ENCODE measurements around the gene EML1. TPM values are rescaled to one million over a fixed set of nuclear protein-coding genes. Genes with fewer than 3 reads are reported as not detected.

EML1 gene
- total RNA-seq, 4 donors from 2014 or later: 11.0 to 57.5 (median 24.5) TPM

DNA sequence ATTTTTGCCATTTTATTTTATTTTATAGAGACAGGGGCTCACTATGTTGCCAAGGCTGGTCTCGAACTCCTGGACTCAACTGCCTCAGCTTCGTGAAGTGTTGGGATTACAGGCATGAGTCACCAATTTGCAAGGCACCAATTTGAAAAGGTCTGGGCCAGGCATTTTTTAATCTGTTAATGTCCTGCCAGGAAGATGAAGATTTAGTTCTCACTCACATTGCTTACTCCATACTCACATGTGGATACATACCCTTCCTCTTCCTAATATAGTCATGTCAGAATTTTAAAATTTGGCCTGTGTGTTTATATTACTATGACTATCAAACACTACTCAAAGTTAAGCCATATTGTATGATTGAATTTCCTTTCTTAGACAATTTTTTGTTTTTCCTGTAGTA lies 15.3 kb upstream of the EML1 start:
- TF ChIP-seq, protein P1, sequence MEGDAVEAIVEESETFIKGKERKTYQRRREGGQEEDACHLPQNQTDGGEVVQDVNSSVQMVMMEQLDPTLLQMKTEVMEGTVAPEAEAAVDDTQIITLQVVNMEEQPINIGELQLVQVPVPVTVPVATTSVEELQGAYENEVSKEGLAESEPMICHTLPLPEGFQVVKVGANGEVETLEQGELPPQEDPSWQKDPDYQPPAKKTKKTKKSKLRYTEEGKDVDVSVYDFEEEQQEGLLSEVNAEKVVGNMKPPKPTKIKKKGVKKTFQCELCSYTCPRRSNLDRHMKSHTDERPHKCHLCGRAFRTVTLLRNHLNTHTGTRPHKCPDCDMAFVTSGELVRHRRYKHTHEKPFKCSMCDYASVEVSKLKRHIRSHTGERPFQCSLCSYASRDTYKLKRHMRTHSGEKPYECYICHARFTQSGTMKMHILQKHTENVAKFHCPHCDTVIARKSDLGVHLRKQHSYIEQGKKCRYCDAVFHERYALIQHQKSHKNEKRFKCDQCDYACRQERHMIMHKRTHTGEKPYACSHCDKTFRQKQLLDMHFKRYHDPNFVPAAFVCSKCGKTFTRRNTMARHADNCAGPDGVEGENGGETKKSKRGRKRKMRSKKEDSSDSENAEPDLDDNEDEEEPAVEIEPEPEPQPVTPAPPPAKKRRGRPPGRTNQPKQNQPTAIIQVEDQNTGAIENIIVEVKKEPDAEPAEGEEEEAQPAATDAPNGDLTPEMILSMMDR (IDR thresholded peaks at IDR 0.05; ENCODE audit: low read depth): no peak

DNA sequence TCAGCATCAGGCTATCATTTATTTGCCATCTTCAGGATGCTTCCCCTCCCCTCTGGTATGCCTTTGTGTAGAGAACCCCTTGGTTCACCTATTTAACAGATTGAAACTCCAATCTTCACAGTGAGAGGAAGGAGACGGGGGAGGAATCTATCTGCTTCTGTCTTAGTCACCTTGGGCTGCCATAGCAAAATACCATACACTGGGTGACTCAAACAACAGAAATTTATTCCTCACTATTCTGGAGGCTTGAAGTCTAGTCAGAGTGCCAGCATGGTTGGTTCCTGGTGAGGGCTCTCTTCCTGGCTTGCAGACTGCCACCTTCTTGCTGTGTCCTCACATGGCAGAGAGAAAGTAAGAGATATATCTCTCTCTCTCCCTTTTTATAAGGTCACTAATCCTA lies 13.5 kb upstream of the EML1 start:
- TF ChIP-seq, protein P1 (IDR thresholded peaks at IDR 0.05; ENCODE audit: low read depth): no peak

DNA sequence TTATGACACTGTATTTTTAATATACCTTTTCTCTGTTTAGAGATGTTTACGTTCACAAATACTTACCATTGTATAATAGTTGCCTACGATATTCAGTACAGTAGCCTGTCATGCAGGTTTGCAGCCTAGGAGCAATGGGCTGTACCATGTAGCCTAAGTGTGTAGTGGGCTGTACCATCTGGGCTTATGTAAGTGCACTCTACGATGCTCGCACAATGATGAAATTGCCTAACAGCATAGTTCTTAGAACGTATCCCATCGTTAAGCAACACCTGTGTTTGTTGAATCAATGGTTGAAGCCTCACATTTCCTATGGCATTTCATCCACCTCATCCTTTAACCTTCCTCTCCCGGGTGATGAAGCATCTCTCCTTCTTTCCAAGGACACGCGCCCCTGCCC lies 12.5 kb upstream of the EML1 start:
- TF ChIP-seq, protein P1 (IDR thresholded peaks at IDR 0.05; ENCODE audit: low read depth): no peak

DNA sequence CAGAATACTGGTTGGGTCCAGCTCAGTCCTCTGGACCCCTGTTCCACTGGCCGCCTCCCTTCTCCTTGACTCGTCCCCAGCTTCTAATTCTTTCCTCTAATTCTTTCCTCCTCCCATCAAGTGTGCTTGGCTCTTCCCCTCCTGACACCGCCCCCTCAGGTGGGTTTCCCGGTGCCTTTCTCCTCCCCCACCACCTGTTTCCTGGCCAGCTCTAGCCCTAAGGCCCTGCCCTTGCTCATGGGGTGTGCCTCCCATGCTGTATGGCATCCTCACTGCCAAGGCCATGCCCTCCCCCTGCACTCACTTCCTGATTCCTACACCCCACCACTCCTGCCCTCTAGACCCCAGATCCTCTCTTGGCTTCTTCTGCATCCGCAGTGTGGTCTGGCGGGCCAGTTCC lies 12.1 kb upstream of the EML1 start:
- TF ChIP-seq, protein P1 (IDR thresholded peaks at IDR 0.05; ENCODE audit: low read depth): no peak

DNA sequence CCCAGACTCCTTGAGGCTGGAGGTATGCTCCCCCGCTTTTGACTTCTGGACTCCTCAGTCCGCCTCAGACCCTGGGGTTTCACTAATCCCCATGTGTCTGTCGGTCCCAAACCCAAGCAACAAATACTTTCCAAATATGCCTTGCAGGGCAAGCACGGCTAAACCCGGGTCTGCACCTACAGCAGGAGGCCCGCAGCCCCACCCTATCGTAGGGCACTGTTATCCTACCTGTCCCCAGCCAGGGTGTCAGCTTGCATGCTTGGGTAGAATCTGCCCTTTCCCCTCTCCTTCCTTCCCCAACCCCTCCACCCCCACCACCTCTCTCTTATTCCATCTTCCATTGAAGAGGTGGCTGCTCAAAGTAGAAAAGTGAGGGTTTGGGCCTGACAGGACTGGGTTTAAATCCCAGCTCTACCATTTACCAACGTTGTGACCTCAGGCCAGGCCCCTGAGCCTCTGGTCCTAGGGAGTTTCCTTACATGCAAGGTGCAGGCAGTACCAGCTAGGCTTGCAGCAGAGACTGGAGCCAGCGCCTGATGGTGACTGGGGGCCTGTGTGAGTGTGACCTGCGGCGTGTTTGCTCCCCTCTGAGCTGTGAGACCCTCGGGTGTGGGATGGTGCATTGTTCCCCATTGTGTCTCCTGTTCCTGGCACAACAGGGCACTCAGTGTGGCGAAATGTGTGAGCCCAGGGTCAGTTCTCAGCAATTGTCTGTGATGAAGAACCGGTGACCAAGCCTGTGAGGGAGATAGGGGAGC lies 11.2 kb upstream of the EML1 start:
- TF ChIP-seq, protein P1 (IDR thresholded peaks at IDR 0.05; ENCODE audit: low read depth): no peak

DNA sequence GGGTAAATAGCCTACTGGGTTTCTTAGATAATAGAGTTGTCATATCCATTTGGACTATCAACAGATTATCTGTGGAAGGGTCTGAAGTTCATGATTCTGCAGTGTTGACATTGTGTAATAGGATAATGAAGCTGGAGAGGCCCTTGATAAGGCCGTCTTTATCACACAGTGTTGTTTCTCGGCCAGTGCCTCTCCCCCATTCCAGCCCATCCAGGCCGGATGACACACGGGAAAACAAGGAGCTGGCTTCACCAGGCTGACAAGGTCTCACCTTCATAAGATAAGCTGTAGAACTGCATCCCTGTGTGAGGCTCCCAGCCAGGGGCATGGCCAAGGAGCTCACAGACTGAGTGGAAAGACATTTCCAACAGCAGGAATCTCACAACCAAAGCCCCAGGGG lies 8.7 kb upstream of the EML1 start:
- TF ChIP-seq, protein P1 (IDR thresholded peaks at IDR 0.05; ENCODE audit: low read depth): no peak

DNA sequence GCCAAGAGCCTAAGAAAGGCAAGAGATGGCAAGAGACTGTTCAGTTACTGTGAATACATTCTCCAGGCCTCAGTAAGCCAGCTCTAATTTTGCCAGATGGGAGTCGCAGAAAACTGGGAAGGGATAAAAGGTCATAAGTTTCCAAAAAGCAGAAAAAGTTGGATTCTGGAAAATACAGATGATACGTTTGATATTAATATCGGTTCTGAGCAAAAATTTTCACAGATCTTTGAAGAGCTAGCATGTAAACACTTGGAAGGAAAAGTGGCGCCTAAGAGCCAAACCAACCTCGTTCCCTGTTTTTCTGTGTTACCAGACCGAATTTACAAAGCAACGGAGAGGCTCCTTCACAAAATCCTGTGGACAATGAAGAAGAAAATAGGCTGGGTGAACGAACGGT lies 7.8 kb upstream of the EML1 start:
- TF ChIP-seq, protein P1 (IDR thresholded peaks at IDR 0.05; ENCODE audit: low read depth): no peak

All from subcutaneous adipose tissue (tissue), 4 donors.